ENCODE measurements around the gene SERPINB11.
"Not testable (repeated sequence)": the region's sequence is repeated elsewhere in the genome, so short reads cannot be mapped to it uniquely, and the experiment has no call there.

The SERPINB11 gene

GRCh38 chr18:63702660-63703059 lies at the start of gene SERPINB11:
Gene SERPINB11, plus strand, starts transcription at chr18:63702960. Its CDS starts 7,234 bp downstream, at chr18:63710194.
- no peak for DNase-seq (ENCODE audit: low spot score)

- not testable (repeated sequence) for DNase-seq (ENCODE audit: low spot score)
Observed at GRCh38 chr18:63658920-63659319, 43.8 kb upstream of the SERPINB11 start.

- not testable (repeated sequence) for DNase-seq (ENCODE audit: low spot score)
Observed at GRCh38 chr18:63661750-63662149, 41.0 kb upstream of the SERPINB11 start, which contains the start of gene SERPINB3. Gene SERPINB3, minus strand, starts transcription at chr18:63661893. Its CDS starts 677 bp downstream, at chr18:63661216.

GRCh38 chr18:63664571-63664970 lies 38.2 kb upstream of the SERPINB11 start:
- DNase-seq (ENCODE audit: low spot score), result no peak

GRCh38 chr18:63676526-63677323 lies 26.0 kb upstream of the SERPINB11 start:
- peak; percentile 44 for DNase-seq (ENCODE audit: low spot score)

GRCh38 chr18:63677500-63678225 lies 25.1 kb upstream of the SERPINB11 start:
- no peak for DNase-seq (ENCODE audit: low spot score)

- no peak for DNase-seq (ENCODE audit: low spot score)
Observed at GRCh38 chr18:63679820-63680606, 22.7 kb upstream of the SERPINB11 start.

- DNase-seq (ENCODE audit: low spot score), result no peak
Observed at GRCh38 chr18:63681449-63682340, 21.1 kb upstream of the SERPINB11 start.

- no peak for DNase-seq (ENCODE audit: low spot score)
Observed at GRCh38 chr18:63683152-63683551, 19.6 kb upstream of the SERPINB11 start.

- DNase-seq (ENCODE audit: low spot score), result no peak
Observed at GRCh38 chr18:63683890-63684289, 18.9 kb upstream of the SERPINB11 start.

- DNase-seq (ENCODE audit: low spot score), result no peak
Observed at GRCh38 chr18:63684718-63685117, 18.0 kb upstream of the SERPINB11 start.

GRCh38 chr18:63686871-63687270 lies 15.9 kb upstream of the SERPINB11 start:
- DNase-seq (ENCODE audit: low spot score), result no peak

- no peak for DNase-seq (ENCODE audit: low spot score)
Observed at GRCh38 chr18:63689064-63689463, 13.7 kb upstream of the SERPINB11 start.

GRCh38 chr18:63697097-63697660 lies 5.6 kb upstream of the SERPINB11 start:
- DNase-seq (ENCODE audit: low spot score), result no peak

GRCh38 chr18:63700501-63700900 lies 2.3 kb upstream of the SERPINB11 start:
- DNase-seq (ENCODE audit: low spot score), result no peak

- no peak for DNase-seq (ENCODE audit: low spot score)
Observed at GRCh38 chr18:63701952-63702351, 808 bp upstream of the SERPINB11 start.

- DNase-seq (ENCODE audit: low spot score), result no peak
Observed at GRCh38 chr18:63705401-63705800, 2.6 kb downstream of the SERPINB11 start.

GRCh38 chr18:63707816-63708215 lies 5.1 kb downstream of the SERPINB11 start:
- DNase-seq (ENCODE audit: low spot score), result no peak

GRCh38 chr18:63708650-63709049 lies 5.9 kb downstream of the SERPINB11 start:
- DNase-seq (ENCODE audit: low spot score), result peak; percentile 35

GRCh38 chr18:63725682-63726480 lies 23.1 kb downstream of the SERPINB11 start:
- DNase-seq (ENCODE audit: low spot score), result no peak
